ENCODE measurements around the gene EML6. TPM values are rescaled to one million over a fixed set of nuclear protein-coding genes. Genes with fewer than 3 reads are reported as not detected.
A peak's percentile ranks its signal among the peaks of the same experiment; 100 is the strongest.

Gene EML6
- total RNA-seq, 4 donors from 2014 or later = 2.7 to 42.5 (median 11.9) TPM

DNA sequence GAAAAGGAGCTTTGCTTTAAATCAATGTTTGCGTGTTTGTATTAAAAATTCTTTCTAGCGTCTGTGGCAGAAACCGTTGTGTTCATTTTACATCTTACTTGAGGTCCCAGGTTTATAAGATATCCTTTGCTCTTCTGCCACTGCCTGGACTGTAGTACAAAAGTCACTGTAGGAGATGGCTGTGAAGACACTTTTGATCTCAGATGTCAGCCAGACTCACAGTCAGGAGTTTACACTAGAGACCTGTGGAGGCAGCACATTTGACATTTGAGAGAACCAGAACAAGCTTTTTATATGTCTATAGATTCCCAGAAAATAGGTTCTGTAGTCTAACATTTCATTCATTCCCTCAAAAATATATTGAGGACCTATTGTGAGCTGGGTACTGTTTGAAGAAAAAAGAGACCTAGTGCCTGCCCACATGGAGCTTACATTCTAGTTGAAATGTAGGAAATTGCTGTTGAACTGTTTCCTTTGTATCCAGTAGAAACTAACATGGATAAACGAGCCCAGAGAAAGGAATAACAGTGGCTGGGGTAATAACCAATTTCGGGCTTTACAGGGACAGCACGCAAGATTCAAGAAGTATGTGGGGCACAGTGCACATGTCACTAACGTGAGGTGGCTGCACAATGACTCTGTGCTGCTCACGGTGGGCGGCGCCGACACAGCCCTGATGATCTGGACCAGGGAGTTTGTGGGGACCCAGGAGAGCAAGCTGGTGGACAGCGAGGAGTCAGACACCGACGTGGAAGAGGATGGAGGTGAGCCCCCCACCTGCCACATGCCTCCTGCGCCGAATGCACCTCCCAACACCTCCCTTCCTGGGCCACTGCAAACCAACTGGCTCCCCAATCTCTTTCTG, 204.5 kb downstream of the EML6 start:
- in situ Hi-C loops (cut with MboI; ENCODE audit: low sequenced_read_pairs in 4 of 4) = no loop called here
- H3K36me3 ChIP-seq = no peaks in the 10 kb centered on the region
- peak overlapping the region in 2 of 4 donors; percentile 31 to 35 for H3K4me3 ChIP-seq
- DNase-seq (peak; percentile 33 to 46), ATAC-seq (peak; percentile 92 to 98)
- H3K4me1 ChIP-seq = peaks cover 9 to 15% of the 10 kb centered on the region in 2 donors
- peak overlapping the region; percentile 77 to 88 (median 80) for H3K27ac ChIP-seq
- no peaks in the 10 kb centered on the region for H3K27me3 ChIP-seq
- no peaks in the 10 kb centered on the region for H3K9me3 ChIP-seq
- TF ChIP-seq, protein P1, sequence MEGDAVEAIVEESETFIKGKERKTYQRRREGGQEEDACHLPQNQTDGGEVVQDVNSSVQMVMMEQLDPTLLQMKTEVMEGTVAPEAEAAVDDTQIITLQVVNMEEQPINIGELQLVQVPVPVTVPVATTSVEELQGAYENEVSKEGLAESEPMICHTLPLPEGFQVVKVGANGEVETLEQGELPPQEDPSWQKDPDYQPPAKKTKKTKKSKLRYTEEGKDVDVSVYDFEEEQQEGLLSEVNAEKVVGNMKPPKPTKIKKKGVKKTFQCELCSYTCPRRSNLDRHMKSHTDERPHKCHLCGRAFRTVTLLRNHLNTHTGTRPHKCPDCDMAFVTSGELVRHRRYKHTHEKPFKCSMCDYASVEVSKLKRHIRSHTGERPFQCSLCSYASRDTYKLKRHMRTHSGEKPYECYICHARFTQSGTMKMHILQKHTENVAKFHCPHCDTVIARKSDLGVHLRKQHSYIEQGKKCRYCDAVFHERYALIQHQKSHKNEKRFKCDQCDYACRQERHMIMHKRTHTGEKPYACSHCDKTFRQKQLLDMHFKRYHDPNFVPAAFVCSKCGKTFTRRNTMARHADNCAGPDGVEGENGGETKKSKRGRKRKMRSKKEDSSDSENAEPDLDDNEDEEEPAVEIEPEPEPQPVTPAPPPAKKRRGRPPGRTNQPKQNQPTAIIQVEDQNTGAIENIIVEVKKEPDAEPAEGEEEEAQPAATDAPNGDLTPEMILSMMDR (IDR thresholded peaks at IDR 0.05 in 4 of 5, conservative IDR thresholded peaks at IDR 0.05 in 1 of 5) = no peak
- no peak for TF ChIP-seq POLR2A (IDR thresholded peaks at IDR 0.05)
- intact Hi-C loops (cut with DNase I; ENCODE audit: low total_unique reads) = loop anchor here (5.0 kb wide), 1 partner anchor 84 kb away; no protein-coding TSS in a partner anchor

GRCh38 chr2:54928719-54929118, 205.3 kb downstream of the EML6 start:
- peak overlapping the region; percentile 77 to 88 (median 80) for H3K27ac ChIP-seq
- H3K27me3 ChIP-seq = no peaks in the 10 kb centered on the region
- in situ Hi-C loops (cut with MboI; ENCODE audit: low sequenced_read_pairs in 4 of 4) = no loop called here
- TF ChIP-seq POLR2A (IDR thresholded peaks at IDR 0.05) = no peak
- TF ChIP-seq, protein P1 (IDR thresholded peaks at IDR 0.05 in 4 of 5, conservative IDR thresholded peaks at IDR 0.05 in 1 of 5) = no peak
- H3K9me3 ChIP-seq = no peaks in the 10 kb centered on the region
- no peak overlapping the region for H3K4me3 ChIP-seq
- no peak for ATAC-seq
- H3K4me1 ChIP-seq = peaks cover 9 to 15% of the 10 kb centered on the region in 2 donors
- DNase-seq = no peak
- H3K36me3 ChIP-seq = no peaks in the 10 kb centered on the region
- intact Hi-C loops (cut with DNase I; ENCODE audit: low total_unique reads) = loop anchor here (5.0 kb wide), 1 partner anchor 84 kb away; no protein-coding TSS in a partner anchor

- Histone ChIP-seq H3K4me3 (no peak overlapping the region), H3K27ac (no peak overlapping the region), H3K36me3 (no peaks in the 10 kb centered on the region), H3K27me3 (no peaks in the 10 kb centered on the region), H3K9me3 (no peaks in the 10 kb centered on the region), H3K4me1 (peaks cover 7 to 15% of the 10 kb centered on the region in 2 donors)
- DNase-seq (no peak), ATAC-seq (no peak)
- intact Hi-C loops (cut with DNase I; ENCODE audit: low total_unique reads) (no loop called here), in situ Hi-C loops (cut with MboI; ENCODE audit: low sequenced_read_pairs in 4 of 4) (no loop called here)
- no peak for TF ChIP-seq POLR2A (IDR thresholded peaks at IDR 0.05)
- TF ChIP-seq, protein P1 (IDR thresholded peaks at IDR 0.05 in 4 of 5, conservative IDR thresholded peaks at IDR 0.05 in 1 of 5) = no peak
Observed at GRCh38 chr2:54931473-54931872, 208.0 kb downstream of the EML6 start.

- Histone ChIP-seq H3K4me1 (peaks cover 0 to 2% of the 10 kb centered on the region in 2 donors), H3K27me3 (no peaks in the 10 kb centered on the region), H3K4me3 (no peak overlapping the region), H3K9me3 (no peaks in the 10 kb centered on the region), H3K27ac (no peak overlapping the region), H3K36me3 (no peaks in the 10 kb centered on the region)
- DNase-seq (no peak), ATAC-seq (no peak)
- TF ChIP-seq, protein P1 (IDR thresholded peaks at IDR 0.05 in 4 of 5, conservative IDR thresholded peaks at IDR 0.05 in 1 of 5) = no peak
- TF ChIP-seq POLR2A (IDR thresholded peaks at IDR 0.05) = no peak
- intact Hi-C loops (cut with DNase I; ENCODE audit: low total_unique reads) (no loop called here), in situ Hi-C loops (cut with MboI; ENCODE audit: low sequenced_read_pairs in 4 of 4) (no loop called here)
Observed at GRCh38 chr2:54935389-54935788, 211.9 kb downstream of the EML6 start.

All from gastrocnemius medialis (tissue), 4 donors.